Islet of Langerhans (tissue), 1 donor: ENCODE results near the gene PDXK.
"Not testable (repeated sequence)": the region's sequence is repeated elsewhere in the genome, so short reads cannot be mapped to it uniquely, and the experiment has no call there.

Experiments used
- FAIRE-seq: peaks from one replicate; lab custom pipeline; 2011; peaks lifted over from hg19 to GRCh38; lab: Jason Lieb, UNC

PDXK gene

DNA sequence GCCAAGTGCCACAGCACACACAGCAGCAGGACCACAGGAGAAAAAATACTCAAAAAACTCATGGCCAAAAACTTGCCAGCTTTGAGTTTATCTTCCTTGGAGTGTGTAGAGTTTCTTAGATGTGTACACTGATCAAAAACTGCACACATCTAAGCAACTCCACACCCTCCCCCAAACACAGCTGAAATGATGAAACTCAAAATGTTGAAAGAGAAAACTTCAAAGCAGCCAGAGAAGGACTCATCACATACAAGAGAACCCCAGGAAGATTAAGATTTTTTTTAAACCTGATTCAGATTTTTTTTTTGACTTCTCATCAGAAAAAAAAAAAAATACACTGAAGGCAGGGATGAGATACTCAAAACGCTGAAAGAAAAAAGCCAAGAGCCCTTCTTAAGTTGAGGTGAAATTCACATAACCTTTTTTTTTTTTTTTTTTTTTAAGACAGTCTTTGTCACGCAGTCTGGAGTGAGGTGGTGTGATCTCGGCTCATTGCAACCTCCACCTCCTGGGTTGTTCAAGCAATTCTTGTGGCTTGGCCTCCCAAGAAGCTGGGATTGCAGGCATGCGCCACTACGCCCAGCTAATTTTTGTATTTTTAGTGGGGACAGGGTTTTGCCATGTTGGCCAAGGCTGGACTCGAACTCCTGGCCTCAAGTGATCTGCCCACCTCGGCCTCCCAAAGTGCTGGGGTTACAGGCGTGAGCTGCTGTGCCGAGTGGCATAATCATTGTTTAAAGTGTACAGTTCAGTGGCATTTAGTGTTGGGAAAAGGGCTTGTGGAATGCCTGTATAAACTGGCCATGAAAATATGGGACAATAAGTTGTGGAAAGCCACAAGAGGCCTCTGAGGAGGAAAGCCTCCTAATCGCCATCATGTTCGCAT, 20.9 kb upstream of the PDXK start:
- FAIRE-seq, result no peak

GRCh38 chr21:43699492-43699777, 19.5 kb upstream of the PDXK start:
- not testable (repeated sequence) for FAIRE-seq

- FAIRE-seq, result no peak
Measured at GRCh38 chr21:43699933-43700599, 18.9 kb upstream of the PDXK start.

- FAIRE-seq, result no peak
Measured at GRCh38 chr21:43701936-43702784, 16.8 kb upstream of the PDXK start.

GRCh38 chr21:43702785-43703034, 16.2 kb upstream of the PDXK start:
- FAIRE-seq, result no peak

DNA sequence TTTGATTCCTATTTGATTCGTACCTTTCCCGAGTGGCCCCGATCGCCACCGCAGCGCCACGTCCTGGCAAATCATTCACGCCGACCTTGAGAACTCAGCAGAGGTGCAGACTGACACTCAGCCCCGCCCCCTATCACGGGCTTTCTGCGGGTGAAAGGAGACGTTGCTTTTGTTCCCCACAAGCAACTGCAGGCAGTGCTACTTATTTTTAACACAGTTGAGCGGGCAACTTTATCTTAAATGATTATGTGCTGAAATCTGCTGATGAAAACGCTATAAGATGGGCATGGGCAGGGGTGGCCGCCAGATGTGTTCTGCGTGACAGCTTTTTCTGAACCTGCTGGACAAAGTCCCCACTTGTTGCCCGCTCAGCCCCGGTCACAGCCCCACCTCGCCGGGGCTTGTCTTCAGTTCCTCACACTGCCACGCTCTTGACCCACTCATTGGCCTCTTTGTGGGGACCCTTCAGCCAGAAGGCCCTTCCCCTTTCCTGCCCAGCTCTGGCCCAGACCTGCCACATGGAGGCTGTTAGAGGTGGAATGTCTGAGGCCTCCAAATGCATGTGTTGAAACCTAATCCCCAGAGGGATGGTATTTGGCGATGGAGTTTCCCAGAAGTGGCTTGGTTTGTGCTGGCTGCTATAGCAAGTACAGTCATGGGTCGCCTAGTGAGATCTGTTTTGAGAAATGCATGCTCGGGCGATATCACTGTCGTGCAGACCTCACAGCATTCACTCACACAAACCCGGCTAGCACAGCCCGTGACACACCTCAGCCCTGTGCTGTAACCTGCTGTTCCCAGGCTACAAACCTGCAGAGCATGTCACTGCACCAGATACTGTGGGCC, 15.7 kb upstream of the PDXK start:
- no peak for FAIRE-seq

- FAIRE-seq, result no peak
Measured at GRCh38 chr21:43707462-43707861, 11.5 kb upstream of the PDXK start.

DNA sequence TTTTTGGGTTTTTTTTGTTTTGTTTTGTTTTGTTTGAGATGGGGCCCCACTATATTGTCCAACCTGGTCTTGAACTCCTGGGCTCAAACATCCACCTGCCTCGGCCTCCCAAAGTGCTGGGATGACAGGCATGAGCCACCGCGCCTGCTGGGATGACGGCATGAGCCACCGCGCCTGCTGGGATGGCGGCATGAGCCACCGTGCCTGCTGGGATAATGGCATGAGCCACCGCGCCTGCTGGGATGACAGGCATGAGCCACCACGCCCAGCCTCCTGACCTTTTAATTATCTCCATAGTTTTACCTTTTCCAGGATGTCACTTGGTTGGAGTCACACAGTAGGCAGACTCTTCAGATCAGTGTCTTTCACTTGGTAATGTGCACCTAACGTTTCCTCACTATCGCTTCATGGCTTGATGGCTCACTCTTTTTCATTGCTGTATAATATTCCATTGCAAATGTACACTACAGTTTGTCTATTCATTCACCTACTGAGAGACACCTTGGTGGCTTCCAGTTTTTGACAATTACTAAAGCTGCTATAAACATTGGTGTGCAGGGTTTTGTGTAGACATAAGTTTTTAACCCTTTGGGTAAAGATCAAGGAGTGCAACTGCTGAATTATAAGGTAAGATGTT, 10.1 kb upstream of the PDXK start:
- no peak for FAIRE-seq

- FAIRE-seq, result no peak
Measured at GRCh38 chr21:43712268-43712942, 6.5 kb upstream of the PDXK start.

DNA sequence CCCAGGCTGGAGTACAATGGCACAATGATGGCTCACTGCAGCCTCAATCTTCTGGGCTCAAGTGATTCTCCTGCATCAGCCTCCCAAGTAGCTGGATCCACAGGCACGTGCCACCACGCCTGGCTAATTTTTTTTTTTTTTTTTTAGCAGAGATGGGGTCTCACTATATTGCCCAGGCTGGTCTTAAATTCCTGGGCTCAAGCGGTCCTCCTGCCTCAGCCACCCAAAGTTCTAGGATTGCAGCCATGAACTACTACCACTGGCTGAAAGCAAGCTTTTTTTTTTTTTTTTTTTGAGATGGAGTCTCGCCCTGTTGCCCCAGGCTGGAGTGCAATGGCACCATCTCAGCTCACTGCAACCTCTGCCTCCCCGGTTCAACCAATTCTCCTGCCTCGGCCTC, 5.8 kb upstream of the PDXK start:
- FAIRE-seq, result not testable (repeated sequence)

- FAIRE-seq, result no peak
Measured at GRCh38 chr21:43716376-43717165, 2.4 kb upstream of the PDXK start.

- FAIRE-seq, result no peak
Measured at GRCh38 chr21:43717166-43717853, 1.6 kb upstream of the PDXK start.

DNA sequence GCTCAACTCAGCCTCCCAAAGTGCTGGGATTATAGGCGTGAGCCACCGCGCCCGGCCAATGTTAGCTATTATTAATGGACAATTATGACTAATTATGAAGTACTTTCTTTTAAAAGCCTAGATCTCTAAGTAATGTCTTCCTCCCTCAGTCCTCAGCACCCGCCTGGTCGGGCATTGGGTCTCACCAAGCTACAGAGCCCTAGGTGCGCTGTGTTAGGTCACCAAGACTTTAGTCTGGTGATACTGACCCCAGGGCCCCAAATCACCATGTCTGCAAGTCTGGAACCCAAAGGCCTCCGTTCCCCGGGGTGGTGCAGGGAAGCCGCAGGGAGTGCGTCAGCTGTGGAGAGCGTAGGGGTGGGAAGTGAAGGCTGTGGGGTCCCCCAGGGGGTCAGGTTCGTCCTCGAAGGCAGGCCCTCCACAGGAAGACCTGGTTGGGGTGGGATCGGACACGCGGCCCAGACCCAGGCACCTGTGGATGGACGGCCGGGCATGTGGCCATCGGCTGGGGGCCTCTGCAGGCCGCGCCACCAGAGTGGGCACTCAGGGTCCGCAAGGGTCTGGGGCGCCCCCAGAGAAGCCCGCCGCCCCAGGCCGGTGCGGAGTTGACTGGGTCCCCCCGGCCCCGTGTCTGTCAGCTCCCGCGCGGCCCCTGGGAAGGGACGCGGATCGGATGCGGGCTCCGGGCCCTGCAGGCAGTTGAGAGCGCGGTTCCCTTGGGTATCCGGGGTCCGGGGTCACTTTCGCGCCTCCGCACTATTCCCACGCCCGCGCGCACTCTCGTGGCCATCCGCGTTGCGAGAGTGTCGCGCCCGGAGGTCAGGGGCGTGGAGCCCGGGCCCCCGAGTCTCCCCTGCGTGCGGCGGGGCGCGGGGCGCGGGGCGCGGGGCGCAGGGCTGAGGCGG, 710 bp upstream of the PDXK start:
- FAIRE-seq, result no peak

DNA sequence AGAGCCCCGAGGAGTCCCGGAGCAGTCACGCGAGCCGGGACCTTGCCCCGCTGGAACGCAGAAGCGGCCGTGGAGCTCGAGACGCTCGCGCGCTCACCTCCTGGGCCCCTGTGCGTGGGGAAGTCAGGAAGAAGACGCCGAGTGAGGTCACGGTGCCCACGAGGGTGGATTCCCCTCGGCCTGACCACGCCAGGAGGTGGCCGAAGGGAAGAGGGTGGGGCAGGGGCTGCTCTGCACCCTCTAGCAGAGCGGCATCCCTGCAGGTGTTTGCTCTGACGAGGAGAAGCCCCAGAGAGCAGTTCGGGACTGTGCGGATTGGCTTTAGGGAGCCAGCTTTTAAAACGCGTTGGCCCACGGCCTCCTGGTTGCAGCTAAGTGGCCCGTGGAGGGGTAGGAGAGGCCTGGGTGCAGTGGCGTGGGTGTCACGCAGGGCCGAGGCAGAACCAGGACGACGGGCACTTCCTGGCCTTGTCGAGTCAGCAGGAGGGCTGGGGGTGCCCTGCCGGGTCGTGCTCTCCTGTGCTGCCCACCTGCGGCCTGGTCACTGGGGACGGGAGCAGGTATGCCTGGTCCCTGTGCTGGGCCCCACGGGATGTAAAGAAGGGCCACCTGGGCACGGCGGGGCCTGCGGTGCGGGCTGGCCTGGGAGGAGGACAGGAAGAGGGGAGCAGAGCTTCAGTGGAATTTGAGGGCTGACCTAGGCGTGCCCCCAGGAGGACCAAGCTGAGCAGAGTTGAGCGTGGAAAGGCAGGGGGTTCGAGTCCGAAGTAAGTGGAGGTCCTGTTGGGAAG, 1.0 kb downstream of the PDXK start:
- no peak for FAIRE-seq

DNA sequence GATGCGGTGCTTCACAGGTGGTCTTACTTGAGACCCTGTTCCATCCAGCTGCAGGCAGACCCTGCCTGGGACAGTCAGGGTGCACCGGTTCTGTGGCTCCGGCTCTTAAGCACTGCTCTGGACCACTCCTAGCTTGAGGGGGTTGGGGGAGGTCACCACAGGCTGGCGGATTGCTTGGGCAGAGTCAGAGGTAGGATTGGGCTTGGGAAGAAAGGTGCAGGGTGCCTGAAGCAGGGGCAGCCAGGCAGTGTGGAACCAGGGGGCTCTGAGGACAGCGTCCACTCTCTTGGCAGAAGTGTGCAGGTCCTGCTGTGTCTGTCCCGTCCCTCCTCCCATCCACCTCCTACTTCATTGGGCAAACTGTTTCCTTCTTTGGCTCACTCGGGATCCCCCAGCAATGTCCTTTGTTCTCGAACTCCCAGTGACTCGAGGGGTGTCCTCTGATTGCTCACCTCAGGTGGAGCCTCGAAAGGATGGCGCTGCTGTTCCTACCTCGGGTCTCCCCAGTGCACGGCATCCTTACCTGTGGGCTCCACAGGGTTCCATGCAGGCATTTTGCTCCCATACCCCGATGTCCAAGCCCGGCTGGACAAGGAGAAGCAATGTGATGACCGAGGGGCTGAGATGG, 1.7 kb downstream of the PDXK start:
- no peak for FAIRE-seq

DNA sequence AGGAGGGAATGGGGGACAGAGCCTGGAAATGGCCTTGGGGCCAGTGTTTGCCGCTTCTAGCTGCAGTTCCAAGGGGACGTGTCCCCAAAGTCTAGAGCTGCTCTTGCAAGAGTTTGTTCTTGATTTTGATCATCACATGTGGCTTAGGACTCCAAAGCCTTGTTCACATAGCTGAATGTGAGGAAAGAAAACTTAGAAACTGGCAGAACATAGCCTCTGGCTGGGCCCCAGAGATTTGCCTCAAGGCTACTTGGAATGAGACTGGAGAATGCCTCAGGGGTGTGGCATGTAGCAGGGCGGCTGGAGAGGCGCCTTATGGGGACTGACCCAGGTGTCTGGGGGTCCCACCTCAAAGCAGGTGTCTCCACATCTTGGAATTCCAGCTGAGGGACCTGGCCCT, 2.3 kb downstream of the PDXK start:
- no peak for FAIRE-seq

- FAIRE-seq, result no peak
Measured at GRCh38 chr21:43721939-43722338, 3.0 kb downstream of the PDXK start.

DNA sequence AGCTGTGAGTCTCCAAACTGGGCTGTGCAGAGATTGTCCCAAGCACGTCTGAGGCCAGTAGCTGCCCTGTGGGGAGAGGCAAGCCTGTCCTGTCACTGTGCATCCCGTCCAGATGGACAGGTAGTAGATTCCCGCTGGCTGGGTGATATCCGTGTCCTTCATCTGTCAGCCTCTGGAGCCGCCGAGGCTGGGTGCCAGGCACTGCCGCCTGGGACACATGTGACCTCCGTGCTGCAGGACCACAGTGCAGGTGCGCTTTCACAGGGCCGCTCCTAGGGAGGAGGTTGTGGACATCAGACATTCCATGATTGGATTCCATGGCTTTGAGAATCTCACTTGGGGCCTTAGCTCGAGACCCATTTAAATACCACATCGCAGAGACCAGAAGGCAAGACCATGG, 4.7 kb downstream of the PDXK start:
- FAIRE-seq, result no peak
